OCI-LY1 (cell line): ENCODE data around the gene RERE.

Experiments
- H2AFZ ChIP-seq: fragments of 200-600 bp; sonication (generic), shearing (Covaris generic); 2 replicates; pipeline ENCODE4 v1.6.0; 2014; ENCODE audit warnings: antibody characterized with exemption, mild to moderate bottlenecking, low read length
- H3F3A ChIP-seq: fragments of 200-600 bp; sonication (generic), shearing (Covaris generic); 2 replicates; pipeline ENCODE4 v1.6.0; 2014; ENCODE audit warnings: mild to moderate bottlenecking, antibody characterized with exemption, low read length, moderate library complexity; ENCODE audit not compliant: insufficient read depth
- H3K27ac ChIP-seq: fragments of 200-600 bp; sonication (generic); 2 replicates; pipeline ENCODE4 v1.5.1; 2014; ENCODE audit warnings: low read length, mixed run types, mild to moderate bottlenecking, low read depth; ENCODE audit not compliant: poor library complexity, severe bottlenecking
- H3K27me3 ChIP-seq: fragments of 200-600 bp; sonication (generic); 2 replicates; pipeline ENCODE4 v1.6.0; 2014; ENCODE audit warnings: antibody characterized with exemption, mild to moderate bottlenecking, low read length, moderate library complexity; ENCODE audit not compliant: insufficient read depth
- H3K36me3 ChIP-seq: fragments of 200-600 bp; sonication (generic); 2 replicates; pipeline ENCODE4 v1.6.1; 2014; ENCODE audit warnings: mild to moderate bottlenecking, antibody characterized with exemption, low read length, moderate library complexity, mixed read lengths; ENCODE audit not compliant: insufficient read depth
- H3K4me1 ChIP-seq: fragments of 200-600 bp; sonication (generic); 2 replicates; pipeline ENCODE4 v1.5.1; 2014; ENCODE audit warnings: mild to moderate bottlenecking, low read length, moderate library complexity; ENCODE audit not compliant: insufficient read depth, severe bottlenecking
- H3K4me2 ChIP-seq: fragments of 200-600 bp; sonication (generic), shearing (Covaris generic); 2 replicates; pipeline ENCODE4 v1.6.1; 2014; ENCODE audit warnings: low read length
- H3K4me3 ChIP-seq: fragments of 200-600 bp; sonication (generic); 2 replicates; pipeline ENCODE4 v1.5.1; 2014; ENCODE audit warnings: low read length, low read depth, mild to moderate bottlenecking, mixed read lengths; ENCODE audit not compliant: poor library complexity, severe bottlenecking
- H3K79me2 ChIP-seq: fragments of 200-600 bp; shearing (Covaris generic); 2 replicates; pipeline ENCODE4 v1.6.1; 2016; ENCODE audit warnings: mixed run types, low read length, mixed read lengths; ENCODE audit not compliant: insufficient read depth
- H3K9ac ChIP-seq: fragments of 200-600 bp; sonication (generic), shearing (Covaris generic); 2 replicates; pipeline ENCODE4 v1.6.1; 2014; ENCODE audit warnings: mild to moderate bottlenecking, low read length, mixed read lengths
- H3K9me2 ChIP-seq: fragments of 200-600 bp; sonication (generic), shearing (Covaris generic); 2 replicates; pipeline ENCODE4 v1.6.1; 2014; ENCODE audit warnings: low read depth, mild to moderate bottlenecking, low read length, mixed read lengths
- H3K9me3 ChIP-seq: fragments of 200-600 bp; shearing (Covaris generic); 2 replicates; pipeline ENCODE4 v1.6.1; 2014; ENCODE audit warnings: low read length, mixed read lengths
- H4K20me1 ChIP-seq: fragments of 200-600 bp; sonication (generic), shearing (Covaris generic); 2 replicates; pipeline ENCODE4 v1.6.0; 2016; ENCODE audit warnings: mild to moderate bottlenecking, low read length; ENCODE audit not compliant: insufficient read depth
- CTCF ChIP-seq: fragments of 200-600 bp; sonication (generic), shearing (Covaris generic); IDR thresholded peaks from 2 replicates; pipeline ENCODE4 v1.5.1; 2017; ENCODE audit warnings: mild to moderate bottlenecking, antibody characterized with exemption, low read length, moderate library complexity, mixed read lengths
- EZH2 ChIP-seq: fragments of 200-600 bp; sonication (generic), shearing (Covaris generic); IDR thresholded peaks from 2 replicates; pipeline ENCODE4 v1.8.0; 2017; ENCODE audit warnings: borderline replicate concordance, mixed run types, mild to moderate bottlenecking, antibody characterized with exemption, low read length, moderate library complexity, mixed read lengths

RERE gene

GRCh38 chr1:8825985-8826481 is 8.6 kb upstream of the RERE start:
- H3K4me3 ChIP-seq = no peak overlapping the region
- no peak overlapping the region for H3K4me2 ChIP-seq
- no peak for TF ChIP-seq CTCF
- no peak for TF ChIP-seq EZH2
- no peaks in the 10 kb centered on the region for H4K20me1 ChIP-seq
- no peak overlapping the region for H3K9ac ChIP-seq
- no peaks in the 10 kb centered on the region for H3K79me2 ChIP-seq
- H3K9me2 ChIP-seq = no peaks in the 10 kb centered on the region
- H3K27me3 ChIP-seq = no peaks in the 10 kb centered on the region
- H3F3A ChIP-seq = no peaks in the 10 kb centered on the region
- no peak overlapping the region for H2AFZ ChIP-seq
- no peak overlapping the region for H3K27ac ChIP-seq
- no peaks in the 10 kb centered on the region for H3K9me3 ChIP-seq
- H3K36me3 ChIP-seq = no peaks in the 10 kb centered on the region
- H3K4me1 ChIP-seq = peaks cover 7% of the 10 kb centered on the region

DNA sequence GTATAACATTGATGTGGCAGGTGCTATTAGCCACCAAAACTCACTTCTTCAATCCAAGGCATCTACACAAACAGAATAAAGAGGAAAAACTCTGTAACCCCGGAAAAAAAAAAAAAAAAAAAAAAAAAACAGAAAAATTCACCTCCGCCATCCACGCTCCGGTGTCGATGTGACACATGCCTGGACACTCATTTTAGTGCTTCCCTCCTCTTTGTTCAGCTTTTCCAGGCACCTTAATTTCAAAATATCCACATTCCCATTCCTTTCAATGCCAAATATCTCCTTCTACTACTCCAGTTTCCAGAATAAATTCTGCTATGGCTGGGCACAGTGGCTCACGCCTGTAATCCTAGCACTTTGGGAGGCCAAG is 5.8 kb upstream of the RERE start:
- TF ChIP-seq EZH2 = no peak
- TF ChIP-seq CTCF = no peak
- Histone ChIP-seq H3K9me3 (no peaks in the 10 kb centered on the region), H3K4me1 (peaks cover 3% of the 10 kb centered on the region), H3K27me3 (no peaks in the 10 kb centered on the region), H3K9ac (no peak overlapping the region), H2AFZ (no peak overlapping the region), H3K4me2 (no peak overlapping the region), H4K20me1 (no peaks in the 10 kb centered on the region), H3K36me3 (no peaks in the 10 kb centered on the region), H3K79me2 (no peaks in the 10 kb centered on the region), H3F3A (no peaks in the 10 kb centered on the region), H3K27ac (no peak overlapping the region), H3K4me3 (no peak overlapping the region), H3K9me2 (no peaks in the 10 kb centered on the region)

DNA sequence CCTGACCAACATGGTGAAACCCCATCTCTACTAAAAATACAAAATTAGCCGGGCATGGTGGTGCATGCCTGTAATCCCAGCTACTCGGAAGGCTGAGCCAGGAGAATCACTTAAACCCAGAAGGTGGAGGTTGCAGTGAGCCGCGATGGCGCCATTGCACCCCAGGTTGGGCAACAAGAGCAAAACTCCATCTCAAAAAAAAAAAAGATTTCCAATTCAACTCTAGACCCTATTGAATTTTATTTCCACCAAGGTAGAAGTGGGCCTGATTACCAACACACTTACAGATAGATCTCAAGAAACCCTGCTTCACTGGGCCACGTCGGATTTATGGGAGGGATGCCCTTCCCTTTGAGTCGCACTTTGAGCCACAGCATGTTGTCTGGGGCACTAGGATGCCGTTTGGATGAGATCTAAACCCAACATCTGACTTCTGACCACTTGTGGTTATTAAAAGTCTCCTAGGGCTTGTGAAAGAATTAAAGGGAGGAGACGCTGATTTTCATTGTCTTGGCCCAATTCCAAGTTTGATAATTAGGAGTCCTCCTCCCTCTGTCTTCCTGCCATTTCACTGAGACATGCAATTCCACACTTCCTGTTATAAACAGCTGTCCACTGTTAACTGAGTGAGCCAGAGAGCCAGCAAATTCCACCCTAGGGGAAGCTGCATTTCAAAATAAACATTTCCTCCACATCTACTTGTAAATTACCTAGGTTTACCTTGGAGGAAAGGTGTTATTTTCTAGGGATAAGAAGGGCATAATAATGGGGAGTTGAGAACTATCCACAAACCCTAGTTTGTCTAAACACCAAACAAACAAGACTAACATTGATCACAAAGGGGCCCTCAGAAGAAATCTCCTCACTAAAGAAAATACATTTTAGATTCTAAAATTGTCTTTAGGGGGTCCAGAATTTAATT is 5.2 kb upstream of the RERE start:
- H3F3A ChIP-seq = no peaks in the 10 kb centered on the region
- no peaks in the 10 kb centered on the region for H4K20me1 ChIP-seq
- H3K9me3 ChIP-seq = no peaks in the 10 kb centered on the region
- no peak overlapping the region for H3K4me3 ChIP-seq
- H2AFZ ChIP-seq = no peak overlapping the region
- no peaks in the 10 kb centered on the region for H3K27me3 ChIP-seq
- H3K9ac ChIP-seq = no peak overlapping the region
- no peak overlapping the region for H3K27ac ChIP-seq
- TF ChIP-seq EZH2 = no peak
- no peak for TF ChIP-seq CTCF
- no peaks in the 10 kb centered on the region for H3K79me2 ChIP-seq
- H3K4me2 ChIP-seq = no peak overlapping the region
- H3K9me2 ChIP-seq = no peaks in the 10 kb centered on the region
- H3K36me3 ChIP-seq = no peaks in the 10 kb centered on the region
- H3K4me1 ChIP-seq = peaks cover 7% of the 10 kb centered on the region
